VCaP (cell line): ENCODE results near the gene MAGOHB.

Experiments used
- H3K27ac ChIP-seq: fragments of 450-650 bp; 2 replicates; pipeline ENCODE4 v1.5.1; 2017
- TF ChIP-seq, protein P1 (sequence below): fragments of 450-650 bp; conservative IDR thresholded peaks from 2 replicates; pipeline ENCODE4 v1.5.1; 2017; ENCODE audit warnings: mild to moderate bottlenecking, moderate library complexity

Gene MAGOHB

DNA sequence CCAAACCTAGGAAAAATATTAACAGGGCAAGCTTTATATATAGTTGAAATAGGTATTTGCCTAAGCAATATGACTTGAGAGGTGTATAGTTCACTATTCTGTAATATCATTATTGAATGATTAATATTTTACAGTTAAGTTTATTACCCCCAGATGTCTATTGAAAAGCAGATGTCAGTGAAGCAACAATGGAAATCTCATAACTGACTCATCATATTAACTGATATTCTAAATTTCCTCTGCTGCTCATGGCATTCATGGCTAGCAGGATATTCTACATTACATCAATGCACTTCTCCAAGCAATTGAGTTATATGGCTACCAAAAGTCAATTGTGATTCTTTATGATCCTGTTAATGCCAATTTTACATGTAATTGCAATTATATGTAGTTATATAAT is 9.7 kb upstream of the MAGOHB start:
- TF ChIP-seq, protein P1, sequence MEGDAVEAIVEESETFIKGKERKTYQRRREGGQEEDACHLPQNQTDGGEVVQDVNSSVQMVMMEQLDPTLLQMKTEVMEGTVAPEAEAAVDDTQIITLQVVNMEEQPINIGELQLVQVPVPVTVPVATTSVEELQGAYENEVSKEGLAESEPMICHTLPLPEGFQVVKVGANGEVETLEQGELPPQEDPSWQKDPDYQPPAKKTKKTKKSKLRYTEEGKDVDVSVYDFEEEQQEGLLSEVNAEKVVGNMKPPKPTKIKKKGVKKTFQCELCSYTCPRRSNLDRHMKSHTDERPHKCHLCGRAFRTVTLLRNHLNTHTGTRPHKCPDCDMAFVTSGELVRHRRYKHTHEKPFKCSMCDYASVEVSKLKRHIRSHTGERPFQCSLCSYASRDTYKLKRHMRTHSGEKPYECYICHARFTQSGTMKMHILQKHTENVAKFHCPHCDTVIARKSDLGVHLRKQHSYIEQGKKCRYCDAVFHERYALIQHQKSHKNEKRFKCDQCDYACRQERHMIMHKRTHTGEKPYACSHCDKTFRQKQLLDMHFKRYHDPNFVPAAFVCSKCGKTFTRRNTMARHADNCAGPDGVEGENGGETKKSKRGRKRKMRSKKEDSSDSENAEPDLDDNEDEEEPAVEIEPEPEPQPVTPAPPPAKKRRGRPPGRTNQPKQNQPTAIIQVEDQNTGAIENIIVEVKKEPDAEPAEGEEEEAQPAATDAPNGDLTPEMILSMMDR, result no peak
- peak overlapping the region; percentile 63 for H3K27ac ChIP-seq

DNA sequence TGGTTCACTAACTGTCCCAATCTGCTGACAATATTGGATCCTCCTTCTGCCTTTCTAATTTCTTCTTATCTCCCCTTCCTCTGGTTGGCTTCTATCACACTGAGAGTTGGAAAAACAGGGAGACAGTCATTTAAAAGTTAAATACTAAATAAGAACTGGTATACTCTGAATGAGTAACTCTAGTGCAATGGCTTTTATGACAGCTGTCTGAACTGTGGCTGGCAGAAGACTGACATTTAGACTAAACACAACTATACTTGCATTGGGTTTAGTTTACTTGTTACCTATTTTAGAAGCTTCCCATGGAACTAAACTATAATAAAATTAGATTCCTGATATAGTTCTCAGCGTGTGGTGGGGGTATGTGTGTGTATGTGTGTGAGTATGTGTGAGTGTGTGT is 7.9 kb upstream of the MAGOHB start:
- no peak overlapping the region for H3K27ac ChIP-seq
- TF ChIP-seq, protein P1, result no peak

DNA sequence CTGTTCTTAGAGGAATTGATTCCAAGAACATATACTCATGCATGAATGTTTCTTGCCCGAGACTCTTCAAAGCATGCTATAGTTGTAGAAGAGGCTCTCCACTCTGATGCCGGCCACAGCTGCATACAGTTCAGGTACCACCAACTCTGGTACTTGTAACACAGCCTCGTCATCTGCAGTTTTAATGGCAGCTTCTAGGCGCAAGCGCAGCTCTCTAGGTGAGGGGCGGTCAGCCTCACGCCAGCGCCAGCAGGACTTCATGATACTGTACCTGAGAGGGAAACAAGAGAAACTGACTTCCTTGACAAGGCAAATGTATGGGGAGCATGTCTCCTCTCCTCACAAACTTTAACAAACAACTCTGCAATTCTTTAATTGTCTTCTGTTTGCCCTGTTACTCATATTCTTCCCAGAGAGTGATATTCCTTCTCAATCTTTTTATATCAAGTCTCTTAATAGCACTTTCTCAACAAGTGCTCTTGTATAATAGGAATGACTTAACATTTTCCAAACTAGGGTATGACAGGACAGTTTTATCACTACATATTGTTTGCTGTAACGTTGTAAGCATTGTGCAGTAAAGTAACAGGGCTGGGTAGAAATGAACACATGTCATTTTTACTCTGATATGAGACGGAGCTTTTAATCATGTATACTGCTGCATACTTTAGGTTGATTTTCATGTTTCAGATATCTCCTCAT is 6.8 kb upstream of the MAGOHB start:
- no peak overlapping the region for H3K27ac ChIP-seq
- TF ChIP-seq, protein P1, result no peak

DNA sequence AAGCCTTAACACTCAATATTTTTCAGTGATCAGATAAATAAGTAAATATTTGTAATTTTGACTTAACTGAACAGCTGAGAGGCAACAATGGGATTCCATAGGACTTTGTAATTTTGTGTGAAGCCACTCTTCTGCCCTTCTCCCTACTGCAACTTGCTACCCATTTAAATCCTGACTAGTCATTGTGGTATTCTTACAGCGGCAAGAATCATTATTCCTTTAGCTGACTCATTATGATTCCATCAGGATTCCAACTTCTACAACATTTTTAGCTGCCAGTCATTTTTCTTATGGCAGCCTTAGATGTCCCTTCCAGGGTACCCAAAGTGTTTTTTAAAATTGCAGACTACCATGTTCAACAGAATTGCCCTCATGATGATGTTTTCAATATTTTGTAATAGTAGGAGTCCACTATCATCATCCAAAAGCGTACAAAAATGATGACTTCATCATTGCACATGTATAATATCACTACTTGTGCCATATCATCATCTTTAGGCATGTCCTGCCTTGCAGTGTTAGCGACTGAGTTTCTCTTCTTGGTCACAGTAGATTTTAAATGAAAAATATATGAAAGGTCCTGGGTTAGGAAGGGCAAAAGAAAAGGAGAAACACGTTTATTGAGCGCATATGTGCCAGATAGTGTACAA is 5.1 kb upstream of the MAGOHB start:
- H3K27ac ChIP-seq, result no peak overlapping the region

DNA sequence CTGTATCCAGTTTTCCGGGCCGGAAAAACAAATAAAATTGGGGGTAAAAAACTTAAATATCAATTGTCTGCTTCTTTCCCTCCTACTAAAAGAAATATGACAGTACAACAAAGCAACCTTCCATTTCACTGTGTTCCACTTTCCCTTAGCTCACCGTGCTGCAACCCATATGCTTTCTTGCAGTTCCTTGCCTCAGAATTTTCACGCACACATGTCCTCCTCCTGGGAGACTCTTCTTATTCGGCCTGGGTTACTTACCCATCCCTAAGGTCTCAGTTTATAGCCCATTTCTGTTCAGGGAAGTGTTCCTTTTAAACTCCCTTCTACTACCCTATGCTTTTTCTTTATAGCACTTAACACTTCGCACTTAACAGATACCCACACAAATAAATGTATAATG is 4.5 kb upstream of the MAGOHB start:
- TF ChIP-seq, protein P1, result no peak
- H3K27ac ChIP-seq, result no peak overlapping the region

More for the DNA sequence above, 5.1 kb upstream of the MAGOHB start:
- TF ChIP-seq, protein P1, result no peak

DNA sequence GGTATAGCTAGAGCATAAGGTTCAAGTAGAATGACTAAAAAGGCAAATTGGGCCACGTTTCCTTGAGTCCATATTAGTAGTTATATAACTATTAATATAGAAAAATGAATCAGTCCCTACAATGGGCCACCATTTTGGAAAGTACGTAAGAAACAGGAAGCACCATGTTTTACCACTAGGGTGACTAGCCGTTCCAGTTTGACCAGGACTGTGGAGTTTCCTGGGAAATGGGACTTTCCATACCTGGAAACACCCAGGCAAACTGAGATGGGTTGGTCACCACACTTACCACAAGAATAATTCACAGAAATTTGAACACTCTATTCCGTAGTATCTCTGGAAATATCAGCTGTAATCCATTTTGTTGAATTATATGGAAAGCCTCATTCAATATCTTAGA is 2.1 kb upstream of the MAGOHB start:
- peak overlapping the region; percentile 80 for H3K27ac ChIP-seq
- TF ChIP-seq, protein P1, result peak; percentile 32; the same call in 1 of the 2 replicates

DNA sequence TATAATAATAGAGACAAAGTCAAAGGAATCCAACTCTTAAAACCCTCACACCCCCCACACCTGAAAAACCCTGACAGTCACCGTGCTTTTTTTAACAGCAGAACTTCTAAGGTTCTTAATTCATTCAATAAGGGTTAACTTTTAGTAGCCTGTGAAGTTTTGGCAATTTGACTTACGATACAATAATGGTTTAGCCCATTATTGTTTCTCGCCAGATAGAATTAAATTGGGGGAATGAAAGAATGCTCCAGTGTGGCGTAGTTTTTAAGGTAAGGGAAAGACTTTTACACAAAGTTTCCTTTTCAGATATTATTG is 604 bp upstream of the MAGOHB start:
- TF ChIP-seq, protein P1, result no peak
- H3K27ac ChIP-seq, result peak overlapping the region; percentile 82
